Mucosa of descending colon (tissue), 3 donors: ENCODE results near the gene UMAD1. TPM values are rescaled to one million over a fixed set of nuclear protein-coding genes. Genes with fewer than 3 reads are reported as not detected.

Experiments used
- ATAC-seq: fragments of 200-7000 bp; cut with Tn5 transposase; one replicate; pipeline ENCODE4 v1.9.1; 2020; ENCODE audit warnings: mild to moderate bottlenecking, moderate library complexity
- DNase-seq, 3 donors: peaks; one replicate each; pipeline ENCODE4 v3.0.0-alpha.2; 2020
- H3K36me3 ChIP-seq: fragments of 200-600 bp; one replicate; pipeline ENCODE4 v1.8.0; 2021; ENCODE audit warnings: low read depth, mild to moderate bottlenecking
- H3K4me1 ChIP-seq: fragments of 200-600 bp; one replicate; pipeline ENCODE4 v1.8.0; 2021; ENCODE audit warnings: low read depth, mild to moderate bottlenecking
- H3K4me3 ChIP-seq: fragments of 200-600 bp; one replicate; pipeline ENCODE4 v1.8.0; 2021; ENCODE audit warnings: mild to moderate bottlenecking
- H3K9me3 ChIP-seq: fragments of 200-600 bp; one replicate; pipeline ENCODE4 v1.8.0; 2021; ENCODE audit warnings: mild to moderate bottlenecking
- intact Hi-C, 2 donors: fragments of 100-400 bp; cut with DNase I in 1 of 2; cut with micrococcal nuclease in 1 of 2; formaldehyde crosslinking; loops; one replicate each; pipeline versions ENCODE4 v1.11.0 to v1.11.1; 2022; cut with DNase I, micrococcal nuclease
- total RNA-seq, 3 donors: library from RNA; stranded (reverse); fragmentation: NEBNext Ultra II Directional in 2 of 3; extraction: Animal tissue kit (Norgen Biotek cat#: 25700) in 2 of 3; gene quantifications; one replicate each; pipeline versions ENCODE4 v1.2.1 to v1.2.4, GENCODE V29; 2021 to 2023
- TF ChIP-seq, protein P1 (sequence below): fragments of 200-600 bp; IDR thresholded peaks from one replicate; pipeline ENCODE4 v1.8.0; 2022; ENCODE audit warnings: antibody characterized with exemption, mild to moderate bottlenecking
- donor health status: DM: no; HTN: no; CAD: no; lungs with moderate emphysema.
- donor health status: DM: no; HTN: no; CAD: no.
- donor health status: DM: no; HTN: yes; CAD: no.

The UMAD1 gene
- total RNA-seq, 3 donors from 2014 or later = 18.5 to 22.1 (median 18.6) TPM

DNA sequence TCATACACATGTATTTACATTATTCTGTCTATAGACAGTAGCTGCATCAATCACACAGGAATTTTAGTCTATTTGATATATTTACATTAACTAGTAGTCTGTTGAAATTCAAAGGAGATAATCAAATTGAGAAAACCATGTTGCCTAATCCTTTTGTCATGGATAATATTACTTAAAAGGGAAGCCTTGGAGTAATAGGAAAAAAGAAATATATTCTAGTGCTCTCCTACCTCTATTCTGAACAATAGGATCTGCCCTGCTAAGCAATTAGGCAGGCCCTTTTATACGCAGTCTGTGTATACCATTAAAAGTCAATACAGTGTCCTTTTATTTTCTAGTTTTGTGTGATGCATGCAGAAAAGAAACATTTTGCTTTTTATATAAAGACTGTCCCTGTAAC is 24.5 kb downstream of the UMAD1 start:
- TF ChIP-seq, protein P1, sequence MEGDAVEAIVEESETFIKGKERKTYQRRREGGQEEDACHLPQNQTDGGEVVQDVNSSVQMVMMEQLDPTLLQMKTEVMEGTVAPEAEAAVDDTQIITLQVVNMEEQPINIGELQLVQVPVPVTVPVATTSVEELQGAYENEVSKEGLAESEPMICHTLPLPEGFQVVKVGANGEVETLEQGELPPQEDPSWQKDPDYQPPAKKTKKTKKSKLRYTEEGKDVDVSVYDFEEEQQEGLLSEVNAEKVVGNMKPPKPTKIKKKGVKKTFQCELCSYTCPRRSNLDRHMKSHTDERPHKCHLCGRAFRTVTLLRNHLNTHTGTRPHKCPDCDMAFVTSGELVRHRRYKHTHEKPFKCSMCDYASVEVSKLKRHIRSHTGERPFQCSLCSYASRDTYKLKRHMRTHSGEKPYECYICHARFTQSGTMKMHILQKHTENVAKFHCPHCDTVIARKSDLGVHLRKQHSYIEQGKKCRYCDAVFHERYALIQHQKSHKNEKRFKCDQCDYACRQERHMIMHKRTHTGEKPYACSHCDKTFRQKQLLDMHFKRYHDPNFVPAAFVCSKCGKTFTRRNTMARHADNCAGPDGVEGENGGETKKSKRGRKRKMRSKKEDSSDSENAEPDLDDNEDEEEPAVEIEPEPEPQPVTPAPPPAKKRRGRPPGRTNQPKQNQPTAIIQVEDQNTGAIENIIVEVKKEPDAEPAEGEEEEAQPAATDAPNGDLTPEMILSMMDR = no peak
- ATAC-seq (no peak), DNase-seq (no peak)
- Histone ChIP-seq H3K9me3 (no peaks in the 10 kb centered on the region), H3K36me3 (no peaks in the 10 kb centered on the region), H3K4me1 (no peaks in the 10 kb centered on the region), H3K4me3 (no peak overlapping the region)
- intact Hi-C loops = no loop called here

DNA sequence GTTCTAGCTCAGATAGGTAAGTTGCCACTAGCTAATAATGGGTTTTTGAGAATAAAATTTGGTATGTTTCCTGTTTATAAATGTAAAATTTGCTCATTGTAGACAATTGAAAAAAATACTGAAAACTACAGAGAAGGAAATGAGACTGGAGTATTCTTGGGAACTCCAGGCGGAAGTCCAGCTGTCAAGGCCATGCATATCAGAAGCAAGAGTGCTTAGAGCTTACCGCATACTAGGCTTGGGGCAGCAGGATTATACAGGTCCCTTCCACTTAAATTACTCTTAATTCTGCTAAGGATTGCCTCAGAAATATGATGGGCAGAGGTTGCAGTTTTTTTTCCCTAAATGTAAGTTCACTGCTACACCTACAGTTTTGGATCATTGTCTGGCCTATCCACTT is 26.6 kb downstream of the UMAD1 start:
- H3K9me3 ChIP-seq = no peaks in the 10 kb centered on the region
- H3K4me3 ChIP-seq = no peak overlapping the region
- ATAC-seq (no peak), DNase-seq (no peak)
- no peaks in the 10 kb centered on the region for H3K4me1 ChIP-seq
- no peaks in the 10 kb centered on the region for H3K36me3 ChIP-seq
- TF ChIP-seq, protein P1 = no peak
- intact Hi-C loops = no loop called here

DNA sequence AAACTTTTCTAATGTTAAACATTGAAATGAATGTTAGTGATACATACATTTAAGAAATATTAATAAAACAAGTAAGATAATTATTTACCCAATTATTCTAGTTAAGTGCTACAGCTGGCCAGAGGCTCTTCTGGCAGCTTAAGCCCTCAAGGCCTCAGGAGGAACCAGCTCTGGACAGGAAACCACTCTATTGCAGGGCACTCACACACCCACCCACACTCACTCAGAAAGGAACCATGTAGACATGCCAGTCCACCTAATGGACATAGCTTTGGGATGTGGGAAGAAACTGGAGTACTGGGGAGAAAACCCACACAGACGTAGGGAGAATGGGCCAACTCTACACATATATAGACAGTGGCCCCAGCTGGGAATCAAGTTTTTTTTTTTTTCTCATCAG is 28.2 kb downstream of the UMAD1 start:
- DNase-seq = no peak
- Histone ChIP-seq H3K36me3 (no peaks in the 10 kb centered on the region), H3K4me1 (no peaks in the 10 kb centered on the region), H3K9me3 (no peaks in the 10 kb centered on the region), H3K4me3 (no peak overlapping the region)
- intact Hi-C loops = no loop called here
- no peak for ATAC-seq
- TF ChIP-seq, protein P1 = no peak

DNA sequence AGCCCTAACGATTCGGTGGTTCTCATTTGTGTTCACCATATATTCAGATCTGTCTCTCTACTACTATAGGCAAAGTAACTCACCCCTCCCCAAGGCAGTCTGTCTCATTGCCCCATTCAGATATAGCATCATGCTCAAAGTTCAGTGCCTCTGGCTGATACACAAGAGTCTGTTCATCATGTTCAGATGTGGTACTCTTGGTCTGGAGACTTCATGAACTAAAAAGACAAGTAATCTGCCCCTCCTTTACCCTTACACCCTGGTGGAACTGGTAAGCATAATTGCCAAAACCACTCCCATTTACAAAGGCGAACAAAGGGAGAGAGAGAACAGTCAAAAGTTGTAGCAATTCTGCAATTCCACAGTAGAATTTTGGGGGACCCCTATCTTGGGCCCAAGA is 29.9 kb downstream of the UMAD1 start:
- TF ChIP-seq, protein P1 = no peak
- no peak overlapping the region for H3K4me3 ChIP-seq
- intact Hi-C loops = no loop called here
- no peaks in the 10 kb centered on the region for H3K9me3 ChIP-seq
- DNase-seq = no peak
- no peaks in the 10 kb centered on the region for H3K36me3 ChIP-seq
- no peaks in the 10 kb centered on the region for H3K4me1 ChIP-seq
- no peak for ATAC-seq

DNA sequence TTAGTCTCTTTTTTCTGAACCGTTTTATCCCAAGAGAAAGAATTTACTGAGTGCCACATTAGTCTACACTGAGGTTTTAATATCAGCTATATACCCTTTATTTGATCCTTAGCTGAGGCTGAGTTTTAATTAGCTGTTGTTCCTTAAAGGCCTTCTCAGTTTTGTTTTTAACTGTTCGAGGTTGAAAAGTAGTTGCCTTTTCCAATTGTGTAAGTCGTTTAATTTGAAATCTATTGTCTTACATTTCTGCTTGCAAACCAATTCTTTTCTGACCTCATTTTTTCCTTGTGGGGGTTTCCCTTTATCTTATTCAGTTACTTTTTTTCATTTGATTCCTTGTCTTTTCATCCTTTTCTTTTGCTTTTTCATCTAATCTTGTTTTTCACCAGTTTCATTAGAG is 30.8 kb downstream of the UMAD1 start:
- ATAC-seq = no peak
- TF ChIP-seq, protein P1 = no peak
- DNase-seq = no peak
- H3K4me1 ChIP-seq = no peaks in the 10 kb centered on the region
- intact Hi-C loops = no loop called here
- H3K36me3 ChIP-seq = no peaks in the 10 kb centered on the region
- no peak overlapping the region for H3K4me3 ChIP-seq
- no peaks in the 10 kb centered on the region for H3K9me3 ChIP-seq

DNA sequence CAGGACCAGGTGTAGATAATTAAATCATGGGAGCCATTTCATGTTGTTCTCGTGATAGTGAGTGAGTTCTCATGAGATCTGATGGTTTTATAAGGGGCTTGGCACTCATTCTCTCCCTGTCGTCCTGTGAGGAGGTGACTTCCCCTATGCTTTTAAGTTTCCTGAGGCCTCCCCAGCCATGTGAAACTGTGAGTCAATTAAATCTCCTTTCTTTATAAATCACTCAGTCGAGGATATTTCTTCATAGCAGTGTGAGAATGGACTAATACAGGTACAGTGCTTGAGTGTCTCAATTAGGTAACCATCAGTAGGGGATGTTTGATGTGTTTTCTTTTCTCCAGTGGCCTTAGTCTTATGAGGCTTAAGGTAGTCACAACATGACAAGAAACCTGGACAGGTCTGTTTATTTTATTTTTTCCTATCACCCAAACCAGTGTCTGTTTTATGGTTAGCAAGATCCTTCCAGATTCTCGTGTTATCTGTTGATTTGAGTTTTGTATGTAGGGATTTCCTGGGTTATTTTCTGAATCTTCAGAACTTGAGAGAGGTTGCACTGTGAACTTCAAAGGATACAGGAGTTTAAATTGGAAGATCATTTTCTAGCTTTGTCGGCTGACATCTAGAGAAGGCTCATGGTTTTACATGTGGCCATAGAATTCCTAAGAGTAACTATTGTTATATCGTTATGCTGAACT is 32.1 kb downstream of the UMAD1 start:
- Histone ChIP-seq H3K4me3 (no peak overlapping the region), H3K9me3 (no peaks in the 10 kb centered on the region), H3K4me1 (no peaks in the 10 kb centered on the region), H3K36me3 (no peaks in the 10 kb centered on the region)
- DNase-seq (no peak), ATAC-seq (no peak)
- TF ChIP-seq, protein P1 = no peak
- intact Hi-C loops = no loop called here
